ENCODE data around the gene OGFR.

OGFR gene

GRCh38 chr20:62784497-62784896 lies 20.1 kb upstream of the OGFR start:
- no peak for DNase-seq (ENCODE audit: low read depth, low spot score)

- DNase-seq (ENCODE audit: low read depth, low spot score) = no peak
These were observed 19.2 kb upstream of the OGFR start for GRCh38 chr20:62785393-62785792.

- peak; percentile 67 for DNase-seq (ENCODE audit: low read depth, low spot score)
These were observed 18.5 kb upstream of the OGFR start for GRCh38 chr20:62786157-62786556.

GRCh38 chr20:62787321-62787720 lies 17.3 kb upstream of the OGFR start:
- DNase-seq (ENCODE audit: low read depth, low spot score) = no peak

- DNase-seq (ENCODE audit: low read depth, low spot score) = no peak
These were observed 16.8 kb upstream of the OGFR start for GRCh38 chr20:62787866-62788265.

- no peak for DNase-seq (ENCODE audit: low read depth, low spot score)
These were observed 16.0 kb upstream of the OGFR start for GRCh38 chr20:62788607-62789006.

- DNase-seq (ENCODE audit: low read depth, low spot score) = no peak
These were observed 14.6 kb upstream of the OGFR start for GRCh38 chr20:62790075-62790474.

GRCh38 chr20:62791301-62792181 lies 13.1 kb upstream of the OGFR start:
- peak; percentile 96 for DNase-seq (ENCODE audit: low read depth, low spot score)

- DNase-seq (ENCODE audit: low read depth, low spot score) = no peak
These were observed 12.3 kb upstream of the OGFR start for GRCh38 chr20:62792182-62792939.

- DNase-seq (ENCODE audit: low read depth, low spot score) = no peak
These were observed 11.5 kb upstream of the OGFR start for GRCh38 chr20:62792940-62793756.

- no peak for DNase-seq (ENCODE audit: low read depth, low spot score)
These were observed 11.0 kb upstream of the OGFR start for GRCh38 chr20:62793757-62794006.

- peak; percentile 97 for DNase-seq (ENCODE audit: low read depth, low spot score)
These were observed 10.5 kb upstream of the OGFR start for GRCh38 chr20:62794007-62794724.

GRCh38 chr20:62795023-62795761 lies 9.4 kb upstream of the OGFR start:
- peak; percentile 65 for DNase-seq (ENCODE audit: low read depth, low spot score)

GRCh38 chr20:62796699-62797491 lies 7.7 kb upstream of the OGFR start:
- DNase-seq (ENCODE audit: low read depth, low spot score) = no peak

- DNase-seq (ENCODE audit: low read depth, low spot score) = no peak
These were observed 6.7 kb upstream of the OGFR start for GRCh38 chr20:62797671-62798532.

GRCh38 chr20:62799036-62799435 lies 5.6 kb upstream of the OGFR start:
- DNase-seq (ENCODE audit: low read depth, low spot score) = no peak

- DNase-seq (ENCODE audit: low read depth, low spot score) = no peak
These were observed 5.2 kb upstream of the OGFR start for GRCh38 chr20:62799459-62799858.

GRCh38 chr20:62799873-62800272 lies 4.8 kb upstream of the OGFR start:
- no peak for DNase-seq (ENCODE audit: low read depth, low spot score)

Data from ELF-1 (cell line).